ENCODE data around the gene SPRN. TPM values are rescaled to one million over a fixed set of nuclear protein-coding genes. Genes with fewer than 3 reads are reported as not detected.
"Not testable (repeated sequence)": the region's sequence is repeated elsewhere in the genome, so short reads cannot be mapped to it uniquely, and the experiment has no call there.

SPRN gene
- total RNA-seq, 2 experiments from 2014 or later = not detected

DNA sequence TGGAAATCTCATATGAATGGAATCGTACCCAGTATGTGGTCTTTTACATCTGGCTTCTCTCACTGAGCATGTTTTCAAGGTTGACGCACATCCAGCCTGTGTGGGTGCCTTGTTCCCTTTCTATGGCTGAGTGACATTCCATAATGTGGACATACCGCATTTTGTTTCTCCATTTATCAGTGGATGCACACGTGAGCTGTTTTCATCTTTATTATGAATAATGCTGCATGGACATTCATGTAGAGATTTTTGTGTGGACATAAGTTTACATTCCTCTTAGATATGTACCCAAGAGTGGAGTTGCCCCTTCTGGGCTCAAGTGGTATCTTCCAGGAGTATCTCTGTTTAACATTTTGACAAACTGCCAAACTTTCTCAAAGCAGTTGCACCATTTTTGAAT is 28.0 kb upstream of the SPRN start:
- no peaks in the 10 kb centered on the region for H3K36me3 Mint-ChIP-seq
- ATAC-seq (ENCODE audit: low read depth) (no peak), DNase-seq (no peak)
- no peak overlapping the region for H3K27ac Mint-ChIP-seq
- H3K27me3 Mint-ChIP-seq = peaks cover 8% of the 10 kb centered on the region
- POLR2A ChIA-PET = no interaction called here
- H3K4me3 Mint-ChIP-seq = no peak overlapping the region
- no peaks in the 10 kb centered on the region for H3K4me1 Mint-ChIP-seq
- peaks cover 12% of the 10 kb centered on the region for H3K9me3 Mint-ChIP-seq

DNA sequence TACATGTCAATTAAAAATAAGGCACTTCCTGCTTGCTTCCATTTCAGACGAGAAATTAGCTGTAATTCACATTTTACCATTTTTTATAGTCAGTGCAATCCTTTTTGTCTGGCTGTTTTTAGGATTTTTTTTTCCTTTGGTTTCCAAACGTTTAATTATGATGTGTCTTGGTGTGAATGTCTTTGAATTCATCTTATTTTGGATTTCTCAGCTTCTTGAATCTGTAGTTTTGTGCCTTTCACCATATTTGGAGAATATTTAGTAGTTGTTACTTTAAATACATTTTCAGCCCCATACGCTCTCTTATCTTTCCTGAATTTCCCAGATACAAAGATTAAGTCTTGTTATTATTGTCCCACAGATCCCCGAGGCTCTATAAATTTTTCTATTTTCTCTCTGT is 26.9 kb upstream of the SPRN start:
- Mint-ChIP-seq H3K4me3 (no peak overlapping the region), H3K4me1 (no peaks in the 10 kb centered on the region), H3K9me3 (peaks cover 17% of the 10 kb centered on the region), H3K27me3 (peaks cover 13% of the 10 kb centered on the region), H3K27ac (no peak overlapping the region), H3K36me3 (no peaks in the 10 kb centered on the region)
- POLR2A ChIA-PET = no interaction called here
- ATAC-seq (ENCODE audit: low read depth) = no peak
- no peak for DNase-seq

DNA sequence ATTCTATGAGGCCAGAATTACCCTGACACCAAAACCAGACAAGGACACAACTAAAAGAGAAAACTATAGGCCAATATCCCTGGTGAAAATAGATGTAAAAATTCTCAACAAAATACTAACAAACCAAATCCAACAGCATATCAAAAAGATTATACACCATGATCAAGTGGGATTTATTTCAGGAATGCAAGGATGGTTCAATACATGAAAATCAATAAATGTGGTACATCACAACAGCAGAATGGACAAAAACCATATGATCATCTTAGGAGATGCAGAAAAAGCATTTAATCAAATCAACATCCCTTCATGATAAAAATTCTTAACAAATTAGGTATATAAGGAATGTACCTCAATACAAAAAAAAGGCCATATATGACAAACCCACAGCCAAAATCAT is 23.7 kb upstream of the SPRN start:
- ATAC-seq (ENCODE audit: low read depth) (no peak), DNase-seq (no peak)
- Mint-ChIP-seq H3K27me3 (peaks cover 13% of the 10 kb centered on the region), H3K36me3 (peaks cover 6% of the 10 kb centered on the region), H3K9me3 (peaks cover 20% of the 10 kb centered on the region), H3K27ac (no peak overlapping the region), H3K4me3 (no peak overlapping the region), H3K4me1 (no peaks in the 10 kb centered on the region)
- POLR2A ChIA-PET = no interaction called here

DNA sequence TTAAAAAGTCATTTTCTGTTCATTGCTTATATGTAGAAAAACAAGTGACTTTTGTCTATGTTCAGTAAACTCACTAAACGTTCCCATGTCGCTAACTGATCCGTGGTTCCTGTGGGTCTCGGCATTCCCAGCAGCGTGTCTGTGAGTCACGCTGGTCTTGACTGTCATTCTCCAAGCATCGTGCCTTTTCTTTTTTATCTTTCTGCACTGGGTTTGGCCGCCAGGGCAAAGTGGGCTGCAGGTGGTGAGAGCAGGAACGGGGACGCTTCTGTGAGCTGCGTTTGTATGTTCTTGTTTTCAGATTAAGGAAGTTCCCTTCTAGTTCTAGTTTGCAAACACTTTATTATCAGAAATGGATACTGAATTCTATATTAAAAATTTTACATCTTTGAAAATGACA is 22.6 kb upstream of the SPRN start:
- H3K9me3 Mint-ChIP-seq = peaks cover 20% of the 10 kb centered on the region
- ATAC-seq (ENCODE audit: low read depth) (no peak), DNase-seq (no peak)
- no peak overlapping the region for H3K4me3 Mint-ChIP-seq
- no peak overlapping the region for H3K27ac Mint-ChIP-seq
- H3K4me1 Mint-ChIP-seq = peaks cover 9% of the 10 kb centered on the region
- peaks cover 13% of the 10 kb centered on the region for H3K27me3 Mint-ChIP-seq
- peaks cover 6% of the 10 kb centered on the region for H3K36me3 Mint-ChIP-seq
- POLR2A ChIA-PET = no interaction called here

DNA sequence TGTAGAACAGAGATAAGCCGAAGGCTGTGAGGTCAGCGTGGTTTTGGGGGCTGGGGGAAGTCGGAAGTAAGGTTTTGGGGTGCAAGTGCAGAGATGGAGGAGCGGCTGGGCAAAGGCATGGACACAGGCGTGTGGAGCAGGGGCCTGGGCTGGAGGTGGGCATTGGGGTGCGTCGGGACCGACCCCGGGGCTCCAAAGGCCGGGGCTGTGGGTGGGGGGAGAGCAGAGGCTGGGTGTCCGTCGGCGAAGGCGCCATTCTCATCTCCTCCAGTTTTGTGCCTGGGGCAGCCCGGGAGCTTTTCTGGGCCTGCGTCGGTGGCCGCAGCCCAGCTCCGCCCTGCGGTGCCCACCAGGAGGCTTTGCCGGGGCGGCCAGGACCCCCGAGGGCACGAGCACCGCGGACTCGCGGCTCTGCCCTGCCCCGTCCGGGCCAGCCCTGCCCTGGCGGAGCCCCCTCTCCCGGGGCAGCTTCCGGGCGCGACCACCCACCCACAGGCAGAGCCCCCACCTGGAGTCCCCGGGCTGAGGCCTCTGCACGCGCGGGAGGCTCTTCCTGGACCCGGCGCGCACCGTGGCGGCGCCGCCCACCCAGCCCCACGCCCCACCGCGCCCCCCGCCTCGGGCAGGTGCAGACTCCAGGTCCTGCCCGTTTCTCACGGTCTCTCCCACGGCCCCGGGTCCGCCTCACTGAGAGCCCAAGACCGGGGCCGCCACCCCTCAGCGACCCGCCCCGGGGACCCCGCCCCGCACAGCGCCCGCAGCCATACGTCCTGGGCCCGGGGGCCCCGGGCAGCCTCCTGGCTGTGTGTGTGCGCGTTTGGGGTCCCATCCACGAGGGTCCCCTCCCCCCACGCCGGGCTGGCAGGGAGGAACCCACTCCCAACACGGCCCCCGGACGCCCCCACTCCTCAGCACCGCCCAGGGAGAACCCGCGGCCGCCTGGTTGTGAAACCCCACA is 21.6 kb upstream of the SPRN start:
- peaks cover 13% of the 10 kb centered on the region for H3K27me3 Mint-ChIP-seq
- H3K9me3 Mint-ChIP-seq = peaks cover 20% of the 10 kb centered on the region
- peaks cover 6% of the 10 kb centered on the region for H3K36me3 Mint-ChIP-seq
- no peak overlapping the region for H3K27ac Mint-ChIP-seq
- DNase-seq (no peak), ATAC-seq (ENCODE audit: low read depth) (no peak)
- POLR2A ChIA-PET = no interaction called here
- H3K4me3 Mint-ChIP-seq = no peak overlapping the region
- peaks cover 13% of the 10 kb centered on the region for H3K4me1 Mint-ChIP-seq

DNA sequence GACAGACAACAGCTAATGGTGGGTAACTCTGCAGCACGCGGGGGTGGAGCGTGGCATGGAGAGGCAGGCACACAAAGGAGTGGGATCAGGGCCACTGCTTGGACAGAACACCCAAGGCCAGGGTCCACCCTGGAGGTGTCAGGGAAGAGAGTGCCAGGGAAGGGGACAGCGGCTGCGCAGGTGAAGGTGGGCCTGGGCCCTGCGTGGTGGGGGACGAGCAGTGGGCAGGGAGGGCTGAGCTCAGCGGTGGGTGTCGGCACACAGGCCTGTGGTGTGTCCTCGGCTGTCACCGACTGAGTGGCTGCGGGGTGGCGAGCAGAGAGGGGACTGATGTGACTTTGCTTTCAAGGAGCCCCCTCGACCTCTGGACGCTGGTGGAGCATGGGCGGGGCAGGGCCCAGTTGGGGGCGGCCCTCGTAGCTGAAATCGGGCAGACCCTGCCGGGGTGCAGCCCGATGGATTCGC is 20.9 kb upstream of the SPRN start:
- H3K27ac Mint-ChIP-seq = no peak overlapping the region
- ATAC-seq (ENCODE audit: low read depth) (no peak), DNase-seq (no peak)
- H3K9me3 Mint-ChIP-seq = peaks cover 20% of the 10 kb centered on the region
- POLR2A ChIA-PET = no interaction called here
- peaks cover 6% of the 10 kb centered on the region for H3K36me3 Mint-ChIP-seq
- H3K27me3 Mint-ChIP-seq = peaks cover 10% of the 10 kb centered on the region
- no peak overlapping the region for H3K4me3 Mint-ChIP-seq
- H3K4me1 Mint-ChIP-seq = peaks cover 13% of the 10 kb centered on the region

DNA sequence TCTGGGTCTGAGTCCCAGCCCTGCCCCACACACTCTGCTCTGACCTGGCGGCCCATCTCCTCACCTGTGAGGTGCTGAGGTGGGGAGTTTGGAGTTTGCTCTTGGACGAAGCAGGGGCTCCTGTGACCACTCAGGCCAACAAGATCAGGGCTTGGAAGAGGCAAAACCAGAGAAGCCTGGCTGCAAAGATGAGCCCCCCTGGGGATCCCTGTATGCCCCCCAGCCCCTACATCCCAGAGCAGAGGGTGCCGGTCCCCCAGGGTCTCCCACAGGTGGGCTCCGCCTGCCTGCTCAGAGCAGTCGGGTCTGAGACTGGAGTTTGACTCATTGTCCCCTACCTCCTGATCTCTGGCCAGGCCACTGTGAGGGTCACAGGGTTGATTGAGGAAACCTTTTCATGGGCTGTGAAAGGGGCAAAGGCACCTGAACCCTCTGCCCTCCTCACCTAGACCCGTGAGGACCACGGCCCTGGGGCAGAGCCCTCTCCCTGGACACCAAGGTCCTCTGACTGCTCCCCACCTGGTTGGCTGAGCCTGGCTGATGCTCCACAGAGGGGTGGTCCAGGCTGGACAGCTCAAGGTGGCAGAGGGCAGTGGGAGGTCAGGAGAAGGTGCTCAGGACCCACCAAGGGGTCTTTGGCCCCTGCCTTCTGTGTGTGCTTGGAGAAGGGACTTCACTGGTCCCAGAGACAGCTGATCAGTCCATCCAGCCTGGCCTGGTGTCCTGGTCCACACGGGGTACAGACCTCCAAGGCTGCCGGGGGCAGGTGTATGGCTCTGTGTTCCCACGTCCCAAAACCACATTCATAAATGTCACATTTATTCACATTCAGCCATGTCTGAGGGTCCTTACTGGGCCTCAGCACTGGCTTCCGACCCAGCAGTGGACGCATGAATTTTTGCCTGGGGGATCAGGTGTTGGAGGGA is 20.2 kb upstream of the SPRN start:
- H3K4me1 Mint-ChIP-seq = peaks cover 13% of the 10 kb centered on the region
- no peak for ATAC-seq (ENCODE audit: low read depth)
- H3K9me3 Mint-ChIP-seq = peaks cover 20% of the 10 kb centered on the region
- no peak for DNase-seq
- POLR2A ChIA-PET = no interaction called here
- H3K4me3 Mint-ChIP-seq = no peak overlapping the region
- peaks cover 6% of the 10 kb centered on the region for H3K36me3 Mint-ChIP-seq
- H3K27ac Mint-ChIP-seq = no peak overlapping the region
- H3K27me3 Mint-ChIP-seq = peaks cover 10% of the 10 kb centered on the region

DNA sequence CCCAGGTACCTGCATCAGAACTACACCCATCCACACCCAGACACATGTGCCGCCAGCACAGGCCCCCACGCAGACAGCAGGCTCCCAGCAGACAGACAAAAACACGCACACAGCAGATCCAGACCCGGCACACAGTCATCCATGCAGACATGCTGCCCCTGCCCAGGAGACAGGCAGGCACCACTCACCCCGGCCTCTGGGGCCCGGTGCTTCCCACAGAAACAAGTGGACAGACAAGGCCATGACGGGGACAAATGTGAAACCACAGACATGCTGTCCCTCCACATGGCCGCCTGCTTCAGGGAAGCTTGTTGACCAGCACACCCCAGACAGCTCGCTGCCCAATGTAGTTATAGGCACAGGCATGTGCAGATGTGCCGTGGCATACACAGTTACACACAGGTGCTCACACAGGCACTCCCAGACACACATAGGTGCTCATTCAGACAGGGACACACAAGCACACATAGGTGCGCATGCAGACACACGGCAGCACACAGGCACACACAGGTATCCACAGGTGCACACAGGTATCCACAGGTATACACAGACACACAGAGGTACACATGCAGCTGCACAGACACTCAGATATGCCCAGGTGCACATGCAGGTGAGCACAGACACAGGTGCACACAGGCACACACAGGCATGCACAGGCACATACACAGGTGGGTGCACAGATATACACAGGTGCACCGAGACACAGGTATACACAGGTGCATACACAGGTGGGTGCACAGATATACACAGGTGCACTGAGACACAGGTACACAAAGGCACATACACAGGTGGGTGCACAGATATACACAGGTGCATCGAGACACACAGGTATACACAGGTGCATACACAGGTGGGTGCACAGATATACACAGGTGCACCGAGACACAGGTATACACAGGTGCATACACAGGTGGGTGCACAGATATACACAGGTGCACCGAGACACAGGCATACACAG is 18.8 kb upstream of the SPRN start:
- POLR2A ChIA-PET = no interaction called here
- Mint-ChIP-seq H3K36me3 (peaks cover 6% of the 10 kb centered on the region), H3K9me3 (peaks cover 14% of the 10 kb centered on the region), H3K27ac (peak overlapping the region; percentile 63), H3K4me3 (no peak overlapping the region), H3K4me1 (peaks cover 15% of the 10 kb centered on the region), H3K27me3 (peaks cover 6% of the 10 kb centered on the region)
- ATAC-seq (ENCODE audit: low read depth) (no peak), DNase-seq (no peak)

DNA sequence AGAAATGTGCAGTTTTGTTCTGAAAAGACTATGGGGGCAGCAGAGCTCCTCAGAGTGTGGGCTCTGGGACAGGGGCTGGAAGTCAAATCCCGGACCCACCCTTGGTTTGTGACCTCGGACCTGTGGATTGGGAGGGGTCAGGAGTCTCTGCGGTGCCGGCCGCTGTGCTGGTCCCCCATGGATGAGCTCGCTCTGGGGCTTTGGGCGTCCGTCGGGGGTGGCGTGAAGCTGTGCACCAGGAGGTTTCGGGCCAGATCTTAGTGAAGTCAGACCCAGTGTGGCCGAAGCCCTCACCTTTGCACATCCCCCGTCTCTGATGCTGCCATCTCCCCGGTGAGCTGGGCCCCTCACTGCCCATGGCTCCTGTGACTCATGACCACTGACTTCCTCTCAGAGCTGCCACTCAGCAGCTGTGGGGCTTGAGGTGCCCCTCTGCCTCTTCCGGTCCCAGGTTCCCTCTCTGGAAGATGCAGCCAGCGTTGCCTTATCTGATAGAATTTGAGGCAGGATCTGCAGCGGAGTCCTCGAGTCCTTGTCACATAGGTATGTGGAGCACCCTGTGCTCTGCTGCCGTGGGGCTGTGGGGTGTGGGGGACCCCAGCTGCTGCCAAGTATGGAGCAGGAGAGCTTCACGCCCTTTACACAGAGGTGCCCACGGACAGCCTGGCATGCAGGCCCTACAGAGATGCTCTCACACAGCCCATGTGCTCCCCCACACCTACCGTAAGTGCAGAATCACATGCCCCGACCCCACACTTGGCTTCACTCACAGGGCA is 18.0 kb upstream of the SPRN start:
- peak; percentile 43 for DNase-seq
- peak overlapping the region; percentile 63 for H3K27ac Mint-ChIP-seq
- peaks cover 8% of the 10 kb centered on the region for H3K9me3 Mint-ChIP-seq
- peak; percentile 74 for ATAC-seq (ENCODE audit: low read depth)
- peaks cover 6% of the 10 kb centered on the region for H3K36me3 Mint-ChIP-seq
- POLR2A ChIA-PET = interaction anchor here (0.5 to 0.6 kb wide), 2 partner anchors 98 to 537 kb away, joined by 3 to 4 read pairs; no protein-coding TSS in a partner anchor
- H3K4me3 Mint-ChIP-seq = peak overlapping the region; percentile 63
- H3K4me1 Mint-ChIP-seq = peaks cover 15% of the 10 kb centered on the region
- H3K27me3 Mint-ChIP-seq = peaks cover 4% of the 10 kb centered on the region

DNA sequence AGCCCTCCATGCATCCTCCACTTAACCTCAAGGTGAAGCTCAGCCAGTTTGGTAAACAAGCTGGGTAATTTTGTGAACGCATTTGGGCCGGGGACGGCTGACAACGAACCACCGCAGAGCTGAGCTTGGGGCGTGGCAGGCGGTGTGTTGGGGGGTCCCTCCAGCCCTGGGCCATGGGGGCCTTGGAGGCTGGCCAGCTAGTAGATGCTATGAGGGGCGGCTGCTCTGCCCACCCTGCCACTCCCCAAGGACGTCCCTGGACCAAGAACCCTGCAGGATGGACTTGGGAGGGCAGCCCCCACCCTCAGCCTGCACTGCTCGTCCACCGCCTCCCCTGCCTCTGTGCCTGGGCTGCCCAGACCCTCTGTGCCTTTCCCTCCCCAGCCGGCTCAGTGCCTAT is 17.4 kb upstream of the SPRN start:
- peaks cover 7% of the 10 kb centered on the region for H3K27me3 Mint-ChIP-seq
- H3K4me3 Mint-ChIP-seq = peak overlapping the region; percentile 63
- POLR2A ChIA-PET = interaction anchor here (0.5 to 0.6 kb wide), 2 partner anchors 98 to 536 kb away, joined by 3 to 4 read pairs; no protein-coding TSS in a partner anchor
- peaks cover 6% of the 10 kb centered on the region for H3K36me3 Mint-ChIP-seq
- peak; percentile 25 for DNase-seq
- no peak for ATAC-seq (ENCODE audit: low read depth)
- H3K4me1 Mint-ChIP-seq = peaks cover 15% of the 10 kb centered on the region
- peak overlapping the region; percentile 69 for H3K27ac Mint-ChIP-seq
- peaks cover 6% of the 10 kb centered on the region for H3K9me3 Mint-ChIP-seq

DNA sequence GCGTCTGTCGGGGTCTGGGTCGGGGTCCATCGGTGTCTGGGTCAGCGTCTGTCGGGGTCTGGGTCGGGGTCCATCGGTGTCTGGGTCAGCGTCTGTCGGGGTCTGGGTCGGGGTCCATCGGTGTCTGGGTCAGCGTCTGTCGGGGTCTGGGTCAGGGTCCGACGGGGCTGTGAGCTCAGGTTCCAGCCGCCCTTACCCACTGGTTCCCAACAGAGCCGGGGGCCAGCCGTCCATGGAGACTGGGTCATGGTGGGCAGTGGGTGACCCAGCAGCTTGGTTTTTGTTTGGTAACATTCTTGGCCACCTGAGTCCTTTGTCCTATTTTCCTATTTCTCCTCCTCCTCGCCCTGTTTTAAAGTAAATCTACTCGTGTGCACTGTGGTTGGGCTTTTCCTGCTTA is 16.9 kb upstream of the SPRN start:
- POLR2A ChIA-PET; H3K9me3 Mint-ChIP-seq; H3K36me3 Mint-ChIP-seq; H3K27me3 Mint-ChIP-seq; ATAC-seq (ENCODE audit: low read depth); DNase-seq; H3K4me3 Mint-ChIP-seq: not testable (repeated sequence)
- Mint-ChIP-seq H3K4me1 (peaks cover 15% of the 10 kb centered on the region), H3K27ac (peak overlapping the region; percentile 69)

DNA sequence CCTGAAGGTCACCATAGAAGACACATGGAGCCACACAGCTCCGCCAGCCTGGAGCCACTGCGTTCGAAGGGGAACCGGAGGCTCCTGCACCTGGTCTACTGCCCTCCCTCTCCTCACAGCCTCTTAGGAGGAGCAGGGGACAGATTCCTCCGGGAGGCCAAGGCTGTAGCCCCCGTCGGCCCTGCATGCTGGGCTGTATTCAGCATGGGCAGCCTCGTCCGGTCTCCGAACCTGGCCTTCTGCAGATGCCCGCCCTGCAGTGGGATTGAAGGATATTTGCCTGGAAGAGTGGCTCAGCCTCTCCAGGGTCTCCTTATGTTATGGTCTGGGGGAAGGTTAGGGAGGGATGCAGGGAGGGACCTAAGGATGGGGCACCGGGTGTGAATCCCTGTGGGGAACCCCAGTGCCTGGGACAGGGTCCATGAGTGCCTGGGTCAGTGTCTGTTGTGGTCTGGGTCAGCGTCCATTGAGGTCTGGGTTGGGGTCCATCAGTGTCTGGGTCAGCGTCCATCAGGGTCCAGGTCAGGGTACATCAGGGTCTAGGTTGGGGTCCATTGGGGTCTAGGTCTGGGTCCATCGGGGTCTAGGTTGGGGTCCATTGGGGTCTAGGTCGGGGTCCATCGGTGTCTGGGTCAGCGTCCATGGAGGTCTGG is 16.3 kb upstream of the SPRN start:
- no peak for ATAC-seq (ENCODE audit: low read depth)
- POLR2A ChIA-PET = no interaction called here

More for the DNA sequence above, 16.3 kb upstream of the SPRN start:
- peak; percentile 20 for DNase-seq
- Mint-ChIP-seq H3K4me1 (peaks cover 15% of the 10 kb centered on the region), H3K9me3 (peaks cover 3% of the 10 kb centered on the region), H3K4me3 (no peak overlapping the region), H3K27me3 (peaks cover 10% of the 10 kb centered on the region), H3K27ac (no peak overlapping the region), H3K36me3 (peaks cover 6% of the 10 kb centered on the region)
